GM15510 (cell line): ENCODE measurements around the gene UNC119B.

Source experiments
- POLR2A ChIP-seq: IDR thresholded peaks from 3 replicates; pipeline ENCODE4 v1.6.1; 2011; ENCODE audit warnings: borderline replicate concordance; ENCODE audit not compliant: insufficient read length; ENCODE audit errors: extremely low read depth

UNC119B gene

DNA sequence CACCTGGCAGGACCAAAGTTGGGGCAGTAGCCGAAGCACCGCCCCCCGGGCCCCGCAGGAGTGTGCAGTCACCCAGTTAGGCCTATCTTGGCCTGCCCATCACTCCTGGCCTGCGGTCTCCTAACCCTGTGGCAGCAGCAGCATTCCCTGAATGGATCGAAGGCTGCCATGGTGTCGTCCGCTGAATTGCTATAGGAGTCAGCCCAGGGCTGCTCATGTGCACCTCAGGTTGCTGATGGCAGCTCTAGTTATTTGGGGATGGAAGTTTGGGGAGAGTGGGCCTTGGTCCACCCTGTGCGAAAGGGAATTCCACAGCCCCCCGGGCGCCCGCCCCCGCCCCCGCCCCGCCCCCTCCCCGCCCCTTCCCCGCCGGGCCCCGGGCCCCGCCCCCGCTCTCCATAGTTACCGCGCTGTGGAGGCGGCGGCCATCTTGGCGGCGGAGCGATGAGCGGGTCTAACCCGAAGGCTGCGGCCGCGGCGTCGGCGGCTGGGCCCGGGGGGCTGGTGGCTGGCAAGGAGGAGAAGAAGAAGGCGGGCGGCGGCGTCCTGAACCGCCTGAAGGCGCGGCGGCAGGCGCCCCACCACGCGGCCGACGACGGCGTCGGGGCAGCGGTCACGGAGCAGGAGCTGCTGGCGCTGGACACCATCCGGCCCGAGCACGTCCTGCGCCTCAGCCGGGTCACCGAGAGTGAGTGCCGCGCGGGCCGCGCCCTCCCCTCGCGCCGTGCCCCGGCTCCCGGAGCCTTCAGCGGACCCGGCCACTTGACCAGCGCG, at the start of gene UNC119B:
Gene UNC119B, plus strand, starts transcription at position 428 of the 774 bp plus-strand sequence. Its CDS starts 17 bp downstream, at position 445.
- TF ChIP-seq POLR2A: peak; percentile 57

DNA sequence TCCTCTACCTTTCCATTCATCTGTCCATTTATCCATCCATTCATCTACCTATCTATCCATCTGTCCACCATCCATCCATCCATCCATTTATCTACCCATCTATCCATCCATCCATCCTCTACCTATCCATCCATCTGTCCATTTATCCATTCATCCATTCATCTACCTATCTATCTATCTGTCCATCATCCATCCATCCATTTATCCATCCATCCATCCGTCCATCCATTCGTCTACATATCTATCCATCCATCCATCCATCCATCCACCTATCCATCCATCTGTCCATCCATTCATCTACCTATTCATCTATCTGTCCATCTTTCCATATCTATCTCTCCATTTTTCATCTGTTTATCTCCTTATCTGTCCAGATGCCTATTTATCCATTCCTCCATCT, 48.8 kb upstream of the UNC119B start:
- no peak for TF ChIP-seq POLR2A

GRCh38 chr12:120662879-120663278, 47.4 kb upstream of the UNC119B start:
- no peak for TF ChIP-seq POLR2A

DNA sequence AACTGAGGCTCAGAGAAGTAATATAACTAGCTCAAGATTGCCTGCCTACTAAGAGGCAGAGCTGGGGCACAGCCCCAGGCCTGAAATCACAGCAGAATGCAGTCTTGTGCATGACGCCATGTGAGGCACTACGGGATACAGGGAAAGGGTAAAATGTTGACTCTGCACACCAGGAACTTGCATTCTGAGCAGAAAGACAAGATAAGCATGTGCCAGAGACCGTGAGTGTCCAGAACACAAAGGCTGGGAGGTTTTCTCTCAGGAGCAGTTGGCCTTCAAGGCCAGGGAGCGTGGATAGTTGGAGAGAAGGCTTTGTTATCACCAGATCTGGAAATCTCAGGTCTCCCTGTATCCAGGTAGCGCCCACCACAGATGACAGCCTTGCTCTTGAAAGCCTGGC, 46.5 kb upstream of the UNC119B start:
- TF ChIP-seq POLR2A: no peak

- TF ChIP-seq POLR2A: no peak
Observed at GRCh38 chr12:120666571-120667390, 43.5 kb upstream of the UNC119B start.

- TF ChIP-seq POLR2A: no peak
Observed at GRCh38 chr12:120668091-120668867, 42.0 kb upstream of the UNC119B start.

DNA sequence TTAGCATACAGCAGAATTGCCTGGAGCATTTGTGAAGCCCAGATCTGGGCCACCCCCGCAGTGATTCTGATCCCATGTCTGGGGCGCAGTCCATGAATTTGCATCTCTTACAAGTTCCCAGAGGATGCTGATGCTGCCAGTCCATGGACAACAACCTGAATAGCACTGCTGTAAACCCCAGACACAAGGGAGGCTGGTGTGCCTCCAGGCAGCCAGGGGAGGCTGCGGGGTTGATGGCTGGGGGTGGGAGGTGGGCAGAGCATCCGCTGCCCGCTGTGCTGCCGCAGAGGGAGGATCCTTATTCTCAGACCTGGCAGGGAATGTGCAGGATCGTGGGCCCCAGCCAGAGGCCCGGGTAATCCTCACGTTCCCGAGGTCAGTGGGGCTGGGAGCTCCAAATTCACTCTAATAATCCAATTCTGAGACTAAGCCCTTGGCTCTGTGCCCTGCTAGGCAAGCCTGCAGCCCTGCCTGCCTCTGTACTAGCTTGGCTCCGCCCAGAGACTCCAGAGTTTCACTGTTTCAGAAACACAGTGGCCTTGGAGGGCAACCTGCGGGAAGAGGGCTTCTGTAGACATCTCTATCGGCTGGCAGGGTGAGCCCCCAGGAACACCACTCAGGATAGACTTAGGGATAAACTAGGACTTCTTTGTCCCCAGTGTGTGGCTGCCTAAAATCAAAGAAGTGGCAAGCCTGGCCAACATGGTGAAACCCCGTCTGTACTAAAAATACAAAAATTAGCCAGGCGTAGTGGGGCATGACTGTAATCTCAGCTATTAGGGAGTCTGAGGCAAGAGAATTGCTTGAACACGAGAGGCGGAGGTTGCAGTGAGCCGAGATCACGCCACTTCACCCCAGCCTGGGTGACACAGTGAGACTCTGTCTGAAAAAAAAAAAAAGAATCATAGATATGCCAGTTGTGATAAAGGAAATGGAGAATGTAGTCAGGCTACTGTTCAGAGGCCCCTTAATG, 41.1 kb upstream of the UNC119B start:
- no peak for TF ChIP-seq POLR2A

DNA sequence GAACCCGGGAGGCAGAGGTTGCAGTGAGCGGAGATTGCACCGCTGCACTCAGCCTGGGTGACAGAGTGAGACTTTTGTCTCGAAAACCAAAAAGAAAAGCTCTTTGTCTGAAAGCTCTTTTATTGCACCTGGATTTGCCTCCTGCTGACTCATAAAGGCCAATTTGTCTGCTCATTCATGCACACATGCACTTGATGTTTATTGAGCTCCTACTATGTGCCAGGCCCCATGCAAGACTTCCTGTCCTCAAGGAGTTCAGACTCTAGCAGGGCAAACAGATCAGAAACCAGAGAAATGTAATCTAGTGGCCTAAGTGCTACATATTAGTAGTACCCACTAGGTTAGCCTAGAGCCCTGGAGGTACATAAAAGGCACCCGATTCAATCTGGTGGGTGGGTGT, 39.6 kb upstream of the UNC119B start:
- TF ChIP-seq POLR2A: no peak

GRCh38 chr12:120674097-120674636, 36.1 kb upstream of the UNC119B start:
- no peak for TF ChIP-seq POLR2A

GRCh38 chr12:120677765-120678473, 32.3 kb upstream of the UNC119B start:
- no peak for TF ChIP-seq POLR2A

DNA sequence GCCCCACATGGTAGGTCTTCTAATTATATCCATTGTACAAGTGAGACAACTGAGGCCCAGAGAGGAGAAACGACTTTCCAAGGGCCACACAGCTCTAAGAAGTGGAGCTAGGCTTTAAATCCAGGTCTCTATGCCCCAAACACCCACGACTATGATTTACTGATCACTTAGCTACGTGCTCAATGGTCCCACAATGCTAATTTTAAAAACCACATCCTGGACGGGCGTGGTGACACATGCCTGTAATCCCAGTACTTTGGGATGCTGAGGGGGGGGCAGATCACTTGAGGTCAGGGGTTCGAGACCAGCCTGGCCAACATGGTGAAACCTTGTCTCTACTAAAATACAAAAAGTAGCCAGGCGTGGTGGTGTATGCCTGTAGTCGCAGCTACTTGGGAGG, 31.7 kb upstream of the UNC119B start:
- no peak for TF ChIP-seq POLR2A

- no peak for TF ChIP-seq POLR2A
Observed at GRCh38 chr12:120680165-120680738, 30.0 kb upstream of the UNC119B start.

DNA sequence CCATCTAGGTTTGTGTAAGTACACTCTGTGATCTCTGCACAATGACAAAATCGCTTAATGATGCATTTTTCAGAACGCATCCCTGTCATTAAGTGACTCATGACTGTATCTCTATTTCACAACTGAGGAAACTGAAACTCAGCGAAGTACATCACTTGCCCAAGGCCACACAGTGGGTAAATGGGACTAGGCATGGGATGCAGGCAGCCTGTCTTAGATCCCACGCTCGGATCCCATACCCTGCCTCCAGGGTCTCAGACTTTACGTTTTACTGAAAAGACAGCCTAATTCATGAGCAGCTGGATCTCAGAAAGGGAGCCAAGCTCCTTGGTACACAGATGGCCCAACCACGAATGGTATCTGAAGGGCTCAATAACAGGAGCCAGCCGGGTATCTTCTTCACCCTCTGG, 25.7 kb upstream of the UNC119B start:
- peak; percentile 8 for TF ChIP-seq POLR2A
